Astrocyte (in vitro differentiated cells and primary cell): ENCODE data around the gene ERCC6L2.

ENCODE experiments used
- CTCF ChIP-seq: IDR thresholded peaks from 2 replicates; pipeline ENCODE4 v1.5.1; 2011; ENCODE audit warnings: low read depth, mild to moderate bottlenecking, inconsistent platforms, low read length, moderate library complexity; ENCODE audit not compliant: insufficient read depth
- EZH2 ChIP-seq: IDR thresholded peaks from 2 replicates; pipeline ENCODE4 v1.6.1; 2012; ENCODE audit warnings: mild to moderate bottlenecking, low read length, inconsistent platforms; ENCODE audit not compliant: insufficient read depth

- TF ChIP-seq CTCF (no peak), EZH2 (no peak)
Observed at GRCh38 chr9:96009690-96010472, 134.4 kb downstream of the ERCC6L2 start.
